UCSD-AML1 (cell line): Measurements from ENCODE around the gene RFC2.

Source experiments
- DNase-seq: peaks from one replicate; lab custom pipeline; 2025; ENCODE audit not compliant: unreplicated experiment; lab: John Stamatoyannopoulos, UW

Gene RFC2

DNA sequence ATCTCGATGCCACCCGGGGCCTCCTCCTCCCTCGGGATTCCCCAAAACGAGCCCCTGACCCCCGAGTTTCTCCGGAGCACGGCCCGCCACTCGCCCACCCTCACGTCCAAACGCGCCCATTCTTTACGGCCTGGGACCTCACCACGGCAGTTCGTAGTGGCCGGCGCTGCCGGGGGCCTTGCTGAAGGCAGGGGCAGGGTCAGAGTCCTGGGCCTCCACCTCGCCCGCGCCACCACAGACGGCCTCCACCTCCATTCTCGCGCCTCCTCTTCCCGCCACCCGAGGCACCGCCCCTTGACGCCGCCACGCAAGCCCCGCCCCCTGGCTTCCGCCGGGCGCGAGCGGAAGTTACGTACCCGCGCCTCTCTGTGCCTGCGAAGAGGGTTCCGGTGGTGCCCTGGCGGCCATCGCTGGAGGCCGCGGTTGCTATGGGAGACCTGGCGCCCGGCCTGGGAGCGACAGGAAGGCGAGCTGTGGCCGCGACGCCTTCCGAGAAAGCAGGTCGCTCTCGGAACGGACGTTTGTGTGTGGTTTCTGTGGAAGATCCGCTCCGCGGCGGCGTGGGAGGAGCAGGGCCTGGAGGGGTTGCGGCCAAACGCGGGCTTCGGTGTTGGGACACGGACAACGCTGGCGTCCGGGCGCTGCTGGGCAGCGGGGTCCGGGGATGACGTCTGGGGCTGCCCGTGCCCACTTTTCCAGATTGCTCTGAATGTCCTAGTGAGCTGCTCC is at the start of gene RFC2:
Gene RFC2 (minus strand): TSS at position 271 of the 729 bp plus-strand sequence. CDS start 16 bp downstream, at position 255.
- peak; percentile 93 for DNase-seq

DNA sequence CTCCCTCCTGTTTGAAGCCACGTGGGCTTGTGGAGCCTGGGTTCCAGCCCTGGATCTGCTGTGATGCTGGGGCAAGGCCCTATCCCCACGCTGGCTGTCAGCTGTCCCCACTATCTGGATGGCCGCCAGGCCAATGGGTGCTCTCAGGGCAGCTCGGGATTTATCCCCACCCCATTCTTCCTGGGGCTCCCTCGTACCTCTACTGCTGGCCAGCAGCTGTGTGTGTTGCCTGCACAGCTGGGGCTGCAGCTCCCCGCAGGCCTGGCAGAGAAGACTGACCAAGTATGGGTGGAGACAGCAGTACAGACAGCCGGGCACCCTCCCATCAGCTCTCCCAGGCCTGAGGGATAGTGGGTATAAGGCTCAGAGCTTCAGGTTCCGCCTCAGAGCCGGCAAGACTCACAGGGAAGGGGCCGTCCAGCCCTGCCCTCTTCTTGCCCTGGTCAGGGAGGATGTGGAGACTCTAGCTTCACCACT is 48.6 kb upstream of the RFC2 start:
- DNase-seq, result no peak

- no peak for DNase-seq
Measured at GRCh38 chr7:74300926-74301325, 46.7 kb upstream of the RFC2 start.

DNA sequence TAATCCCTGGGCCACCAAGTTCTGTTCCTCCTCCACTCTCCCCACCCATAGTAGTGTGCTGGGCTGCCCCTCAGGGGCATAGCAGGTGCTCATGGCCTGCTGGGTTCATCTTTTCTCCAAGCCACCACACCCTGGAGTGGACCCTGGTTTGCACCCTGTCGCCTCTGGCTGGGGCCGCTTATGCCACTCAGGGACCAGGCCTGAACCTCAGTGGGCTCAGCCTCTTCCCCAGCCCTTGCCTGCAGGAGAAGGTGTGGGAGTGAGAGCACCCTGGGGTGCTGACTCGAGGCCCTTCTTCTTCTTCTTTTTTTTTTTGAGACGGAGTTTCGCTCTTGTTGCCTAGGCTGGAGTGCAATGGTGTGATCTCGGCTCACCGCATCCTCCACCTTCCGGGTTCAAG is 45.2 kb upstream of the RFC2 start:
- DNase-seq, result no peak

- DNase-seq, result no peak
Measured at GRCh38 chr7:74297516-74298233, 43.5 kb upstream of the RFC2 start.

- DNase-seq, result no peak
Measured at GRCh38 chr7:74294191-74294998, 40.2 kb upstream of the RFC2 start.

DNA sequence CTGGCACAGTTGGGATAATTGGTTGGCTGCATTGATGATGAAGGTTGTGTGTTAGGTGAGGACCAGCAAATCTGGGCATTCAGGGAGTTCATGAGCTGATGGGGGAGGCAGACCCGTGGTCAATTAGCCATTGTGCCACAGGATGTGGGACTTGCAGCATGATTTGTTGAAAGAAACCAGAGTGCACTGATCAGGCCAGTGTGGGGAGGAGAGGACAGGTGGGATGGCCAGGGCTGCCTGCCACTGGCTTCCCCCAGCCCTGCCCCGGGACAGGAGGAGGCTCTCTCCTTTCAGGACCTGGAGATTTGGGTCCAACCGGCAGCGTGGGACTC is 39.3 kb upstream of the RFC2 start:
- no peak for DNase-seq

- no peak for DNase-seq
Measured at GRCh38 chr7:74292757-74293576, 38.8 kb upstream of the RFC2 start.

GRCh38 chr7:74291535-74291934 is 37.3 kb upstream of the RFC2 start:
- no peak for DNase-seq

GRCh38 chr7:74290981-74291441 is 36.8 kb upstream of the RFC2 start:
- DNase-seq, result no peak

DNA sequence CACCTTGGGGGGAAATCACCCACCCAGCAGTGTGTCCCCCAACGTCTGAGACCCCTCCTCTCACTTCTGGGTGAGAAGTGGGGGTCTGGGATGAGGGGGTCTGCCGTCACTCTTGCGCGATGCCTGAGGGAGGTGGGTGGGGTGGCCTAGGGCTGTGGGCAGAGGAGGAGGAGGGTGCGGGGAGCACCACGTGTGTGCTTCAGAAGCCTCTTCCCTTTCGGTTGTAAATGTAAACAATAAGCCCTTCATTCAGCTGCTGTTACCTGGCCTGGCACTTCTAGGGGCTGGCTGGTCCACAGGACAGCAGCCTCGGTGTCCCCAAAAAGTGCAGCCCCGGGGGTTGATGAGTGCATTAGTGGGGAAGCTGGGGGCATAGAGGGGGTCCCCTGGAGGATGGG is 36.4 kb upstream of the RFC2 start:
- no peak for DNase-seq

DNA sequence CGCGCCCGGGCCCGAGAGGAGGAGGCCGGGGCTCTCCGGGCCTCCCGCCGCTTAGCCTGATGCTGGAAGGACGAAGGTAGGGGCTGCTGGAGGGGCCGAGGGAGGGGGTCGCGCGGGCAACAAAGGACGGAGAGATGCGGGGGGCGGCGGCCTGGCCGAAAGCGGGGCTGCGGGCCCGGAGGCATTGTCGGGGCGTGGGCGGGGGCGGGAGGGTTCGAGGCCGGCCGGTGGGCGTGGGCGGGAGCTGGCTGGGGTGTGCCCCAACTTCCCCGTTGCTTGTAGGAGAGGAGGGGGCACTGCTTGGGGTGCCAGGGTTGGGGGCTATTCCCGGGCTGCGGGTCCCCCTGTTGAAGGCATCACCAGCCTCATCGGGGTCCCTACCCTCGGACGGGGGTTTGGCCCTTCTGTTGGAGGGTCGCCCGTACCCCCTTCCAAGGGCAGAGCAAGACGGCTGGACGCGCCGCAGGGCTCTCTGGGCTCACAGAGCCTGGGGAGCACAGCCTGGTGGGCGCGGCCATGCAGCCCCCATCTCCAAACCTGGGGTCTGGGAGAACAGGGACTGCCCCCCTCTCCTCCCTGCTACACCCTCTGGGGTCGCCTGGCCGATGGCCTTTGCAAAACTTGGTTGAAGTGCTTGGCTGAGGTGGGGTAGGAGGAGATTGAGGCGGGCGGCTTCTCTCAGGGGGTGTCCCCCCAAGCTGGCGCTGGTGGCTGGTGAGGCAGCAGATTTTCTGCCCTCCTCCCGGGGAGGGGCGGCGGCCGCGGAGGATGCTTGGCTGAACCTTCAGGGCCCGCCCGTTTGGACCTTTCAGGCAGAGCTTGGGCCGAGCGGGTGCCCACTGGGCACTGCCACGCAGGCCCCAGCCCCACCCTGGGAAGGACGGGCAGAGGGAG is 35.7 kb upstream of the RFC2 start:
- DNase-seq, result peak; percentile 13

DNA sequence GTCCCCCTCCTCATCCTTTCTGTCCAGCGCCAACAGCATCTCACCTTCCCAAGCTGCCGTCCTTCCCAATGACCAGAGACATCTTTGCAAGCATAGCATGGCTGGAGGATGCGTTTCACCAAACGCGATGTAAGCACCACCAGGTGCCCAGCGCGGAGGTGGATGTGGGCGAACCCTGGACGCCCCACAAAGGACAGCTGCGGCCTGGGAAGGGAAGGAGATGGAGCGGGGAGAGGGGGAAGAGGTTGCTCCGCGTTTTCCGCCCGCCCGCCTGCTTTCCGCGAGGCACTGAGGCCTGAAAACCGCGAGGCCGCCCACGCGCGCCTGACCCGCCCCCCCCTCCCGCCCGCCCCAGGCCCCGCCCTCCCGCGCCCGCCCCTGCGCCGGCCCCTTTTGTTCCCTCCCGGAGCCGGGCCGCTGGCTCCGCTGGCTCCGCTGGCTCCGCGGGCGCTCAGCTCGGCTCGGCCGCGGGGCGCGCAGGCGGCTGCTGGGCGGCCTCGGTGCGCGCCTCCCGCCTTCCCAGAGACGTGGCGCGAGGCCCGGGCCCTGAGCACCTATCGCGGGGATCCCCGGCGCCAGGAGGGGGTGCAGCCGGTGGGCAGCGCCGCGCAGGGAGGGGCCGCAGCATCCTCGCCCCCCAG is 34.9 kb upstream of the RFC2 start, which contains the start of gene CLIP2:
Gene CLIP2 (plus strand): TSS at position 390 of the 641 bp plus-strand sequence. CDS start 28,140 bp downstream, outside the sequence.
- DNase-seq, result peak; percentile 67

- peak; percentile 76 for DNase-seq
Measured at GRCh38 chr7:74288034-74288881, 34.1 kb upstream of the RFC2 start.

DNA sequence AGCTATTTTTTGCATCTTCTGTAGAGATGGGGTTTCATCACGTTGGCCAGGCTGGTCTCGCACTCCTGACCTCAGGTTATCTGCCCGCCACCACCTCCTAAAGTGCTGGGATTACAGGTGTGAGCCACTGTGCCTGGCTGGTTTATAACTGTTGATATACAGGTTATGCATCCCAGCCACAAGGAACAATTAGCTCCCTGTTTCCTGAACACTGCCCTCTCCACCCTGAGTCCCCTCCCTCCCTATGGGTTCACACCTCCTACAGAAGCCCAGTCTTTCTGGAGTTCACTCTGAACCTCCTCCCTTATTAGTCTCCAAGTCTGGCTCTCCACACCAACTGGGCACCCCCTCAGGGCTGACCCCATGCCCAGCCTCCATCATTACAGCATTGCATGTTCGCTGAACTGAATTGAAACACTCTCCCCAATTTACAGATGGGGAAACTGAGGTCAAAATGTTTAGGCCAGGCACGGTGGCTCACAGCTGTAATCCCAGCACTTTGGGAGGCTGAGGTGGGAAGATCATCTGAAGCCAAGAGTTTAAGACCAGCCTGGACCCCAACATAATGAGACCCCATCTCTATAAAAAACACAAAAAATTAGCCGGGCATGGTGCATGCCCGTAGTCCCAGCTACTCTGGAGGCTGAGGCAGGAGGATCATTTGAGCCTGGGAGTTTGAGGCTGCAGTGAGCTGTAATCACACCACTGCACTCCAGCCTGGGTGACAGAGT is 33.3 kb upstream of the RFC2 start:
- DNase-seq, result no peak

DNA sequence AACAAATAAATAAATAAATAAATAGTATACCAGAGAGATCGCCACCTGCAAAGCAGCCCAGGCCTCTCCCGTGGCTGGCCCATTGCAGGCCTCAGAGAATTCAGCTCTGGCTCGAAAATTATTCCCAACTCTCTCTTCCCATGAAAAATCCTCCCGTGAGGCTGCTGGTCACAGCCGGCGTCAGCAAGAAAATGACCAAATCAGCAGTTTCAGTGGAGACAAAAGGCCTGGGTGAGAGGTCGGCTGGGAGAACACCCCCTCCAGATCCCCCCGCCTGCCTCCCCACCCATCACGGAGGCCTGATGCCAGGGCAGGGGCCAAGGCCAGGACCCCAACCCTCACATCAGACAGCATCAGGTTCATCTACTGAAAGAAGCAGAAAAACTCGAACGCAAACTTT is 31.9 kb upstream of the RFC2 start:
- DNase-seq, result no peak

GRCh38 chr7:74284781-74285259 is 30.6 kb upstream of the RFC2 start:
- DNase-seq, result peak; percentile 21
